Measurements from ENCODE around the gene ETAA1.
A peak's percentile ranks its signal among the peaks of the same experiment; 100 is the strongest.

Gene ETAA1

DNA sequence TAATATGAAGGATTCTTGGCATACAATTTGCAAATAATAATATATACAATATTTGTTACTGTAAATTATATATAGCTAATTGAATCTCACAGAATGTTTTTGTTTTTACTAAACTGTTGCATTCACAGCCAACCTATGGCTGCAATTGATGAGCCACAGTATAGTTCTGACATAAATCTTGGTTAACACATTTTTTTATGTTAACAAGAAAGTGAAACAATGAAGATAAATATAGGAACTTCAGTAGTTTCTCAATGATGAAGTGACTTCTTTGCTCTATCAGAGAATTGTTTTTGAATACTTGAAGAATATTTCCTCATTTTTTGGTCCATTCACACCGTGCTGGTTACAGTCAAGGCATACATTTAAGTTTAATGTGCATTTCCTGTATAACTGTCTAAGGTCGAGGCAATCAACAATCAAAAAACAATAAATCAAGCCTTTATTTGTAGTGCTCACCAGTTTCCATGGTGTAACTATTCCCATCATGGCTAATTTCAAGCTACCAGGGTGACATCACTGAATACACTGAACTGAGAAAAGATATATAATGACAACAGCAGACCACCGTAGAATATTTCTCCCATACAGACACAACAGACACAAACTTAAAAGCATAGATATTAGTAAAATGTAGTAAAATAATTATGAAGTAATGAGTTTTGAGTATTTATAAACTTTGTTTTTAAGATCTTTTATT is 12.9 kb upstream of the ETAA1 start:
- TF ChIP-seq, protein P1, sequence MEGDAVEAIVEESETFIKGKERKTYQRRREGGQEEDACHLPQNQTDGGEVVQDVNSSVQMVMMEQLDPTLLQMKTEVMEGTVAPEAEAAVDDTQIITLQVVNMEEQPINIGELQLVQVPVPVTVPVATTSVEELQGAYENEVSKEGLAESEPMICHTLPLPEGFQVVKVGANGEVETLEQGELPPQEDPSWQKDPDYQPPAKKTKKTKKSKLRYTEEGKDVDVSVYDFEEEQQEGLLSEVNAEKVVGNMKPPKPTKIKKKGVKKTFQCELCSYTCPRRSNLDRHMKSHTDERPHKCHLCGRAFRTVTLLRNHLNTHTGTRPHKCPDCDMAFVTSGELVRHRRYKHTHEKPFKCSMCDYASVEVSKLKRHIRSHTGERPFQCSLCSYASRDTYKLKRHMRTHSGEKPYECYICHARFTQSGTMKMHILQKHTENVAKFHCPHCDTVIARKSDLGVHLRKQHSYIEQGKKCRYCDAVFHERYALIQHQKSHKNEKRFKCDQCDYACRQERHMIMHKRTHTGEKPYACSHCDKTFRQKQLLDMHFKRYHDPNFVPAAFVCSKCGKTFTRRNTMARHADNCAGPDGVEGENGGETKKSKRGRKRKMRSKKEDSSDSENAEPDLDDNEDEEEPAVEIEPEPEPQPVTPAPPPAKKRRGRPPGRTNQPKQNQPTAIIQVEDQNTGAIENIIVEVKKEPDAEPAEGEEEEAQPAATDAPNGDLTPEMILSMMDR (IDR thresholded peaks at IDR 0.05; ENCODE audit: low read length, missing control alignments) = no peak
- H3K4me3 ChIP-seq (replicated peaks; ENCODE audit: low read depth, low read length) = no peak overlapping the region
- no peak for DNase-seq (ENCODE audit: low read depth)

DNA sequence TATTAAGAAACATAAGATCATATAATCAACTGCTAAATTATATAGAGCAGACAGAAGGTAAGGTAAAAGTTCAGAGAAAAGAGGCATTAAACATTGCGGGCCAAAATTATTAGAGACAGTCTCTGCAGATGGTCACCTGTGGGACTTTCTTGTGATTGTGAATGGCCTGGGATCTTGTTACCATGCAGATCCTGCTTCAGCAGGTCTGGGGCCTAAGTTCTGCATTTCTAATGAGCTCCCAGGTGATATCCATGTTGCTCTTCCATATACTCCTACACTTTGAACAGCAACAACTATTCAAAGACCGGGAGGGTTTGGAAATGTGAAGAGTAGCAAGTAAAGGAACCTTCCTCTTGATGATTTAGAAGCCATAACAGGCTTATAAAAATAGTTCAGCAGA is 8.5 kb upstream of the ETAA1 start:
- no peak for DNase-seq (ENCODE audit: low read depth)
- TF ChIP-seq, protein P1 (IDR thresholded peaks at IDR 0.05; ENCODE audit: low read length, missing control alignments) = no peak
- no peak overlapping the region for H3K4me3 ChIP-seq (replicated peaks; ENCODE audit: low read depth, low read length)

GRCh38 chr2:67389286-67389685 is 7.8 kb upstream of the ETAA1 start:
- DNase-seq (ENCODE audit: low read depth) = peak; percentile 78
- TF ChIP-seq, protein P1 (IDR thresholded peaks at IDR 0.05; ENCODE audit: low read length, missing control alignments) = no peak
- H3K4me3 ChIP-seq (replicated peaks; ENCODE audit: low read depth, low read length) = no peak overlapping the region

DNA sequence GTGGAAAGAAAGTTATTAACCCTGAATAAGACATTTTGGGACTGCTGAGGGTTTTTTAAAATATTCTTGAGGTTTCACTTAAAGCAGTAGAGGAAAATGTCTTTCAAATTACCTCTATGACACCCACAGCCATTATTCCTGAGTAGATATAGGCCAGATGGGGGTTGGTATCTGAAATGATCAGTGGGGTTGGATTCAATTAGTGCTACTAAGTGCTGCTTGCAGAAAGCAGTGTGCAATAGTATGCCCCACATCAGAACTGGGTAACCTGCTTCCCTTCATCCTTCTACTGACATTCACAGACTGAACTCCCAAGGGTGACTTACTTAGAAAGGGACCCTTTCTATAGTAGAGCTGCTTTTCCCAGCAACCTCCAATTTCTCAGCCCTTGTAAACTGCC is 7.3 kb upstream of the ETAA1 start:
- H3K4me3 ChIP-seq (replicated peaks; ENCODE audit: low read depth, low read length) = no peak overlapping the region
- TF ChIP-seq, protein P1 (IDR thresholded peaks at IDR 0.05; ENCODE audit: low read length, missing control alignments) = no peak
- DNase-seq (ENCODE audit: low read depth) = no peak

GRCh38 chr2:67393237-67393636 is 3.9 kb upstream of the ETAA1 start:
- TF ChIP-seq, protein P1 (IDR thresholded peaks at IDR 0.05; ENCODE audit: low read length, missing control alignments) = no peak
- no peak overlapping the region for H3K4me3 ChIP-seq (replicated peaks; ENCODE audit: low read depth, low read length)
- no peak for DNase-seq (ENCODE audit: low read depth)

- DNase-seq (ENCODE audit: low read depth) = peak; percentile 66
- no peak overlapping the region for H3K4me3 ChIP-seq (replicated peaks; ENCODE audit: low read depth, low read length)
These were observed 2.4 kb upstream of the ETAA1 start for GRCh38 chr2:67394734-67395133.

More at GRCh38 chr2:67394734-67395133, 2.4 kb upstream of the ETAA1 start:
- TF ChIP-seq, protein P1 (IDR thresholded peaks at IDR 0.05; ENCODE audit: low read length, missing control alignments) = no peak
